ENCODE data around the gene SEMA5B. TPM values are rescaled to one million over a fixed set of nuclear protein-coding genes. Genes with fewer than 3 reads are reported as not detected.

The SEMA5B gene
- total RNA-seq, 2 experiments from 2014 or later, result 0.13 to 2.3 TPM

GRCh38 chr3:122984007-122984406 is 43.6 kb downstream of the SEMA5B start:
- TF ChIP-seq CTCF (conservative IDR thresholded peaks at IDR 0.05; ENCODE audit: low read length) (no peak), EZH2phosphoT487 (IDR thresholded peaks at IDR 0.05; ENCODE audit: borderline replicate concordance, low read depth, low read length) (no peak)
- Histone ChIP-seq H3K27ac (ENCODE audit: low read depth, low read length, poor library complexity, severe bottlenecking) (no peak overlapping the region), H3K4me2 (ENCODE audit: low read length) (no peak overlapping the region), H2AFZ (ENCODE audit: low read length) (no peak overlapping the region), H3K4me1 (ENCODE audit: insufficient read depth, low read length, poor library complexity, severe bottlenecking) (peaks cover 7% of the 10 kb centered on the region), H3K9me3 (ENCODE audit: low read length) (no peaks in the 10 kb centered on the region), H3K79me2 (ENCODE audit: insufficient read depth, low read depth, low read length) (no peaks in the 10 kb centered on the region), H3K36me3 (ENCODE audit: insufficient read depth, low read length) (no peaks in the 10 kb centered on the region), H3K9me2 (ENCODE audit: insufficient read depth, low read length) (no peaks in the 10 kb centered on the region), H3K4me3 (ENCODE audit: low read depth, low read length, poor library complexity, severe bottlenecking) (no peak overlapping the region), H4K20me1 (ENCODE audit: insufficient read depth, low read length) (no peaks in the 10 kb centered on the region)
- DNase-seq (ENCODE audit: low spot score), result no peak
- ChIA-PET POLR2A (interaction anchor here (0.7 kb wide), 1 partner anchor 152 kb away, joined by 3 read pairs; no protein-coding TSS in a partner anchor), CTCF (ENCODE audit: unreplicated experiment) (no interaction called here)
- intact Hi-C loops (cut with micrococcal nuclease; ENCODE audit: unreplicated experiment), result no loop called here
- BruUV-seq (replicated peaks), result no TSS peak

- TF ChIP-seq EZH2phosphoT487 (IDR thresholded peaks at IDR 0.05; ENCODE audit: borderline replicate concordance, low read depth, low read length) (no peak), CTCF (conservative IDR thresholded peaks at IDR 0.05; ENCODE audit: low read length) (no peak)
- CTCF ChIA-PET (ENCODE audit: unreplicated experiment), result no interaction called here
- Histone ChIP-seq H2AFZ (ENCODE audit: low read length) (no peak overlapping the region), H3K9me2 (ENCODE audit: insufficient read depth, low read length) (no peaks in the 10 kb centered on the region), H3K79me2 (ENCODE audit: insufficient read depth, low read depth, low read length) (no peaks in the 10 kb centered on the region), H3K4me3 (ENCODE audit: low read depth, low read length, poor library complexity, severe bottlenecking) (no peak overlapping the region), H4K20me1 (ENCODE audit: insufficient read depth, low read length) (no peaks in the 10 kb centered on the region), H3K27ac (ENCODE audit: low read depth, low read length, poor library complexity, severe bottlenecking) (no peak overlapping the region), H3K4me2 (ENCODE audit: low read length) (no peak overlapping the region), H3K4me1 (ENCODE audit: insufficient read depth, low read length, poor library complexity, severe bottlenecking) (peaks cover 22% of the 10 kb centered on the region), H3K36me3 (ENCODE audit: insufficient read depth, low read length) (no peaks in the 10 kb centered on the region), H3K9me3 (ENCODE audit: low read length) (no peaks in the 10 kb centered on the region)
- no TSS peak for BruUV-seq (replicated peaks)
- POLR2A ChIA-PET, result no interaction called here
- no peak for DNase-seq (ENCODE audit: low spot score)
- intact Hi-C loops (cut with micrococcal nuclease; ENCODE audit: unreplicated experiment), result no loop called here
Observed at GRCh38 chr3:122982216-122983185, 45.1 kb downstream of the SEMA5B start.

GRCh38 chr3:122979211-122979610 is 48.4 kb downstream of the SEMA5B start:
- ChIA-PET POLR2A (no interaction called here), CTCF (ENCODE audit: unreplicated experiment) (no interaction called here)
- Histone ChIP-seq H2AFZ (ENCODE audit: low read length) (no peak overlapping the region), H4K20me1 (ENCODE audit: insufficient read depth, low read length) (no peaks in the 10 kb centered on the region), H3K9me2 (ENCODE audit: insufficient read depth, low read length) (no peaks in the 10 kb centered on the region), H3K4me1 (ENCODE audit: insufficient read depth, low read length, poor library complexity, severe bottlenecking) (peaks cover 52% of the 10 kb centered on the region), H3K27ac (ENCODE audit: low read depth, low read length, poor library complexity, severe bottlenecking) (no peak overlapping the region), H3K79me2 (ENCODE audit: insufficient read depth, low read depth, low read length) (no peaks in the 10 kb centered on the region), H3K9me3 (ENCODE audit: low read length) (no peaks in the 10 kb centered on the region), H3K36me3 (ENCODE audit: insufficient read depth, low read length) (no peaks in the 10 kb centered on the region), H3K4me2 (ENCODE audit: low read length) (peak overlapping the region; percentile 37), H3K4me3 (ENCODE audit: low read depth, low read length, poor library complexity, severe bottlenecking) (no peak overlapping the region)
- intact Hi-C loops (cut with micrococcal nuclease; ENCODE audit: unreplicated experiment), result no loop called here
- no TSS peak for BruUV-seq (replicated peaks)
- TF ChIP-seq CTCF (conservative IDR thresholded peaks at IDR 0.05; ENCODE audit: low read length), result no peak
- no peak for TF ChIP-seq EZH2phosphoT487 (IDR thresholded peaks at IDR 0.05; ENCODE audit: borderline replicate concordance, low read depth, low read length)
- peak; percentile 26 for DNase-seq (ENCODE audit: low spot score)
